Fibroblast of upper back skin (primary cell): ENCODE data around the gene PATE1.
A peak's percentile ranks its signal among the peaks of the same experiment; 100 is the strongest.
"Not testable (repeated sequence)": the region's sequence is repeated elsewhere in the genome, so short reads cannot be mapped to it uniquely, and the experiment has no call there.

Experiments
- DNase-seq: peaks from one replicate; pipeline ENCODE4 v3.0.0-alpha.2; 2013

The PATE1 gene, protein sequence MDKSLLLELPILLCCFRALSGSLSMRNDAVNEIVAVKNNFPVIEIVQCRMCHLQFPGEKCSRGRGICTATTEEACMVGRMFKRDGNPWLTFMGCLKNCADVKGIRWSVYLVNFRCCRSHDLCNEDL

GRCh38 chr11:125745979-125746378, at the start of gene PATE1:
TSS of gene PATE1 (plus strand) at chr11:125746279. CDS start at chr11:125746305, 26 bp downstream.
- no peak for DNase-seq

DNA sequence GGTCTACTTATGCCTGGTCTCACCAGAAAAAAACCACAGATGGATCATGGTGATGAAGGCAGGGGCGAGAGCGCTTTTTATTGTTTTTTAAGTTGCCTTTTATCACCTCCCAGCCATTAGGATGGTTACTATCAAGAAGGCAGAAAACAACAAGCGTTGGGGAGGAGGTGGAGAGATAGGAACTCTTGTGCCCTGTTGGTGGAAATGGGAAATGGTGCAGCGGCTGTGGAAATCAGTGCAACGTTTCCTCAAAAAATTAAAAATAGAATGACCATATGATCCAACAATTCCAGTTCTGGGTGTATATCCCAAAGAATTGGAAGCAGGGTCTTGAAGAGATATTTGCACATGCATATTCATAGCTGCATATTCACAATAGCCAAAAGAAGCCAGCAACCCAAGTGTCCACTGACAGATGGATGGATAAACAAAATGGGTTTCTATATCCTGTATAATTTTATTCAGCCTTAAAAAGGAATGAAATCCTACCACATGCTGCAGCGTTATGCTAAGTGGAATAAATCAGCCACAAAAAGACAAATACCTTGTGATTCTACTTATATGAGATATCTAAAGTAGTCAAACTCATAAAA, 45.0 kb upstream of the PATE1 start:
- no peak for DNase-seq

DNA sequence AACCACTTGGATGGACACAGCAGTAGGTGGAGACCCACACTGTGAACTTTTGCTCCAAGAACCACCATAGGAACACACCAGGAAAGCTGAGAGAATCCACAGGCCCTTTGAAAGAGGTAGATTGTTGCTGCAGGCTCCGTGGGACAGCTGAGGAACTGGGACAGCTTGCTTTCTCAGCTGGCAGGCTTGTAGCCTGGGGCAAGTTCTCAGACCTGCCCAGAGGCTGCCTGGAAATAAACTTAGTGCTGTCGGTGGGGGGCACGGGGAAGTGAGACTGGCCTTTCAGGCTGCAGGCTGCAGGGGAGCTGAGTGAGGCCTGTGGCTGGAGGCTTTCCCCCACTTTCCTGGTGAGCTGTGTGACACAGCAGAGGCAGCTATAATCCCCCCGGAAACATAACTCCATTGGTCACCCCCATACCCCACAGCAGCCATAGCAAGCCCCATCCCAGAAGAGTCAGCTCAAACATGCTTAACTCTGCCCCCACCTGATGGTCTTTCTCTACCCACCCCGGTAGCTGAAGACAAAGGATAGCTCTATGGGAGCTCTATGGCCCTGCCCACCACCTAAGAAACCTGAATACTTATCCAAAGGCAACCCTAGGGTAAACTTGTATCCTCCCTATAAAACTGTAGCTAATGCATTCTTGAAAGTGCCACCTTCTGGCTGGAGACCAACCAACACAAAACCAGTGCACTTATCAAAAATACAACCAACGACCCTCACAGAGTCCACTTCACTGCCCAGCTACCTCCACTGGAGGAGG, 44.0 kb upstream of the PATE1 start:
- no peak for DNase-seq

DNA sequence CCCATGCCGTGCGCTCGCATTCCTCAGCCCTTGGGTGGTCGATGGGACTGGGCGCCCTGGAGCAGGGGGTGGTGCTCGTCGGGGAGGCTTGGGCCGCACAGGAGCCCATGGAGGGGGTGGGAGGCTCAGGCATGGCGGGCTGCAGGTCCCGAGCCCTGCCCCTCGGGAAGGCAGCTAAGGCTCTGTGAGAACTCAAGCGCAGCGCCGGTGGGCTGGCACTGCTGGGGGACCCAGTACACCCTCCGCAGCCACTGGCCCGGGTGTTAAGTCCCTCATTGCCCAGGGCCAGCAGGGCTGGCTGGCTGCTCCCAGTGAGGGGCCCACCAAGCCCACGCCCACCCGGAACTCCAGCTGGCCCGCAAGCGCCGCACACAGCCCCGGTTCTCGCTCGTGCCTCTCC, 41.4 kb upstream of the PATE1 start:
- not testable (repeated sequence) for DNase-seq

DNA sequence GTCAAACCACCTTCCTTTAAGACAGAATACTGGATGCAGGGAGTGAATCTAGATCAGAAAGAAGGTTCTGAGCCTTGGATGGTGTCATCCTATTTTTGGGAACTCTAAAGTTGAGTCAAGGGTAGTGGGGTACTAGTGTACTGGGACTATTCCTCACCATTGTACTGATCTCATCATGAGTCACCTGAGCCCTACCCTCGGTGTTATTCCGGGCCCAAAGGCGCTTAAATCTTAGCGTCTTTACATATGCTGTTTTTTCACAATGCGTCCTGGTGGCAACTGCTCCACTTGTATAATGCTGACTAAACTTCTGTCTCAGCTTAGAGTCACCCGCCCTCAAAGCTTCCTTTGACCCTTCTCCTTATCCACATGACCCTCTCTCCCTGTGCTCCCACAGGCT, 25.3 kb upstream of the PATE1 start:
- DNase-seq = no peak

DNA sequence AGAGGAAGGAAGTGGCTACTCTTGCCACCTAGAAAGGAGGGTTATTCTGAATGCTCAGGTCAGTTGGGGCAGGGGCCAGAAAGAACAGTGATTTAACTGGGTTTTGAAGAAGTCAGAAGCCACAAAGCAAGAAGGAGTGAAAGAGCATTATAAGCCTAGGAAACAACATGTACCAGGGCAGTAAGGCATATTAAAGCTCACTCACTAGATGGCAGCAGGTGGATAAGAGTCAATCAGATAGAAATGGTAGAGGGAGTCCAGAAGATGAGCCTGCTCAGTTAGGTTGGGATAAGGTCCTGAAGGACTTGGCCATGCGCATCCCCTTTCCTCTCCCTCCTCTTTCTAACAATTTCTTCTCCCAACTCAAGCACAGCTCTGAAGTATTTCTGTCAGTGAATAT, 22.0 kb upstream of the PATE1 start:
- DNase-seq = no peak

GRCh38 chr11:125728969-125729368, 17.1 kb upstream of the PATE1 start:
- DNase-seq = no peak

DNA sequence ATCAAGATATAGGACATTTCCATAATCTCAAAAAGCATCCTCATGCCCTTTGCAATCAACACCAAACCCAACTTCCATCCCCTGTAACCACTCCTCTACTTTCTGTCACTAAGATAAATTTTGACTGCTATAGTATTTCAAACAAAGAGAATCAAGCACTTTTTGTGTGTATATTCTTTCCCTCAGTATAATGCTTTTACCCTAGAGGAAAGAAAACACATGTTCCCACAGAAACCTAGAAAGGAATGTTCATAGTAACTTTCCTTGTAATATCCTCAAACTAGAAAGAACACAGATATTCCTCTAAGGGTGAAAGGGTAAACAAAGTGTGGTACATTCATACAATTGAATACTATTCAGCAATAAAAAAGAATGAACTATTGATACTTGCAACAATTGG, 5.5 kb upstream of the PATE1 start:
- no peak for DNase-seq

DNA sequence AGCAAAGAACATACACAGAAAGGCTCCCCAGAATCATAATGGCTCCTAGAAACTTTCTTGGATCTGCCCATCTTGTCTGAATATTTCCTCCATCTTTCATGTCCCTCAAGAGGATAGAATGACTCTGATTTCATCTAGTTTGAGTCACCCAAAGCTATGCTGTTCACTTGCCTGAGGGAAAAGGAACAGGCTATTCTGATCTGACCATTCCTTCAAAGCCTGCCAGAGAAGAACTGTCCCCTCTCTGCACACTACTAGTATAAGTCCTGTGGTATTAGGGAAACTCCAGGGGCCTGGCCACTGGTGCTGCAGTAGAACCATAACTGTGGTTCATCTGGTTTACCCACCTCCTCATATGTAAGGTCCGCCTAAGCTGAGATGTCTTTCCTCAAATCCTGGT, 2.4 kb upstream of the PATE1 start:
- DNase-seq = no peak

DNA sequence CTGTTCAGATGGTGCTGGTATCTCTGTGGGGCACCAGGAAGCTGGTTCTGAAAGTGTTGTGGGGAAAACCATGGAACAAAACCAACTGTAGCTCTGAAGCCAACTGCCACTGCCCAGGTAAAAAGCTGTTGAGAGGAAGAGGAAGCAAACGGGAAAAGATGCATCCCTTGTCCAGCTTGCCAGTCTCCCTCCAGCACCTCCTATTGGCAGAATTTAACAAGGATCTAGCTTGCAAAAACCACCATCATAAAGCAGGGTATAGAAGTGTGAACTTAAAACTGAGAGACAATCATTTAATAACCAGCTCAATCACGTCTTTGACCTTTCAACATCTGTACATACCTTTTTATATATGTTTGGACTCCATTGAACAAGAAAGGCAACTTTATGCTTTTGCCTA, 4.5 kb downstream of the PATE1 start:
- no peak for DNase-seq

GRCh38 chr11:125756050-125756449, 10.0 kb downstream of the PATE1 start:
- DNase-seq = no peak

- no peak for DNase-seq
These were observed 16.4 kb downstream of the PATE1 start for GRCh38 chr11:125762445-125762844.

DNA sequence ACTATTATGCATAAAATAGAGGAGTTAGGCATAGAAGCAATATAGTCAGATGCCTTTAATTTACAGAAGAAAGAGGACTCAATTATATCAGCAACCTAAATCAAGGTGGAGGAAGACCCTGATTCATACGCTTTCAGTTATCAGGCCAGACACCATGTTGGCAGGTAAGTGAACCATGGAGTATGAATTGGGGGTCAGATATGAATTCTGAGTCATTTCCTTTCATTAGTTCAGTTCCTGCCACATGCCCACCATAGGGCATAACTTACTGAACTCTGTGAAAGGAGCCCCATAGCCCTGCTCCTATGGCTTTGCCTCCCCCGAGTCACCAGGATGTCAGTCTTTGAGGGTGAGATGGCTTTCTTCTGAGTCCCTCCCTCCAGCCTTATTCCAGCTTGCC, 17.4 kb downstream of the PATE1 start:
- DNase-seq = no peak

GRCh38 chr11:125766251-125766650, 20.2 kb downstream of the PATE1 start:
- no peak for DNase-seq

DNA sequence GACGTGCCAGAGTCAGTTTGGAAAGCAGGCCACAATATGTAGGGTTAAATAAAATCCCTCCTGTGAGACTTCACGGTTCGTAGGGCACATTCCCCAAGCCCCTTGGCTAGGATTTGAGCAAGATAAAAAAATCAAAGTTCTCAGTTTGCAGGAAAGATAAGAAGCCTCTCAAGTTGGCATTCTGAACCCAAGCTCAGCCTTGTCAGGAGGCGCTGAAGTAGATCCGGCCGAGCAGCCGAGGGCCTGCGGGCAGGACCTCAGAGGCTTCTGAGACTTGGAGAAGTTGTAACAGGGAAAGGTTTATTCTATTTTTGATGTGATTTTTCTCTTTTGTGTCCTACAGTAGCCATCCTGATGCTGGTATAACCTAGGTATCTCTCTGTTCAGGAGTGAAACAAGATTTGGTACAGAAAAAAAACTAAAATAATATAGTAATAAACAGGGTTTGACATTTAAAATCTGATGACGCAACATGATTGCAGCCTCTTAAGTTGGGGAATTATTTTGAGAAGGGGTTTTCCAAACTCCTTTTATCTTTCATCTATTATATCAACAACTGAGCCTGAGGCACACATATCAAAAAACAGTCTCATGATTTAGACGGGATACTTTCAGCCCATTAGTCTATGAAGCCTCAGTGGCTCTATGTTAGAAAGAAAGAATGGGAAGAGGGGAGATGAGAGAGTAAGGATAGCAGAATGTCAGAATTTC, 22.4 kb downstream of the PATE1 start:
- DNase-seq = no peak

- no peak for DNase-seq
These were observed 24.5 kb downstream of the PATE1 start for GRCh38 chr11:125770583-125770982.

- peak; percentile 55 for DNase-seq
These were observed 26.9 kb downstream of the PATE1 start for GRCh38 chr11:125772834-125773505.

GRCh38 chr11:125773516-125773915, 27.4 kb downstream of the PATE1 start:
- peak; percentile 1 for DNase-seq

DNA sequence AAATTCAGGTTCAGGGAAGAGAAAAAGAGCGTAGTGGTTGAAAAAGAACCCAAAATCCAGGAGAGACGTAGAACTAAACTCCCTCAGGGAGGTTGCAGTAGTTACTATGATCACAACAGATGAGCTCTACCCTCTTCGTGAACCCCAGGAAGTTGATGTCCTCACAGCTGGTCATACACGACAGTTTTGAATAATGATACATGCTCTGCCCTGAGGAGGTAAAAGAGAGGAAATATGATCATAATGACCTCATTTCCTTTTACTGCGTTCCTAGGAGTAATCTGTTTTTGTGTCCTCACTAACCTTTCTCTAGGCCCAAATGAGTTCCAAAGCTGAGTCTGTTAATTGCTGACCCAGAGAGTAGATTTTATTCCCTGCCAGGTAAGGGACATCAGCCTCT, 31.2 kb downstream of the PATE1 start:
- DNase-seq = peak; percentile 1

GRCh38 chr11:125778728-125779127, 32.6 kb downstream of the PATE1 start, which contains the start of gene PATE2:
TSS of gene PATE2 (minus strand) at chr11:125778828. CDS start at chr11:125778773, 55 bp downstream.
- DNase-seq = no peak

- no peak for DNase-seq
These were observed 38.6 kb downstream of the PATE1 start for GRCh38 chr11:125784678-125785077.

- DNase-seq = no peak
These were observed 41.7 kb downstream of the PATE1 start, which contains the start of gene PATE3 for GRCh38 chr11:125787827-125788226. TSS of gene PATE3 (plus strand) at chr11:125788127. CDS start at chr11:125788152, 25 bp downstream.

- no peak for DNase-seq
These were observed 44.7 kb downstream of the PATE1 start for GRCh38 chr11:125790825-125791224.
